HEK293 (cell line): ENCODE measurements around the gene ASPDH.

Experiments
- BCL11A ChIP-seq: fragments of 450-650 bp; formaldehyde crosslinking; IDR thresholded peaks from 2 replicates; pipeline ENCODE4 v1.5.1; 2016; ENCODE audit warnings: low read depth, missing biosample characterization, missing genetic modification characterization
- CTCF ChIP-seq: fragments of 450-650 bp; formaldehyde crosslinking; IDR thresholded peaks from 2 replicates; pipeline ENCODE4 v1.5.1; 2016; ENCODE audit warnings: missing biosample characterization, missing genetic modification characterization
- ELK4 ChIP-seq: IDR thresholded peaks from 2 replicates; pipeline ENCODE4 v1.6.1; 2011; ENCODE audit warnings: mild to moderate bottlenecking, low read depth, low read length, borderline replicate concordance
- HIC1 ChIP-seq: fragments of 450-650 bp; formaldehyde crosslinking; IDR thresholded peaks from 2 replicates; pipeline ENCODE4 v1.5.1; 2016; ENCODE audit warnings: missing biosample characterization, missing genetic modification characterization
- OSR2 ChIP-seq: fragments of 450-650 bp; formaldehyde crosslinking; IDR thresholded peaks from 2 replicates; pipeline ENCODE4 v1.5.1; 2016; ENCODE audit warnings: missing biosample characterization, missing genetic modification characterization
- PRDM2 ChIP-seq: fragments of 450-650 bp; formaldehyde crosslinking; IDR thresholded peaks from 2 replicates; pipeline ENCODE4 v1.5.1; 2016; ENCODE audit warnings: missing biosample characterization, missing genetic modification characterization, borderline replicate concordance
- ZBTB20 ChIP-seq: fragments of 450-650 bp; formaldehyde crosslinking; IDR thresholded peaks from 2 replicates; pipeline ENCODE4 v1.5.1; 2016; ENCODE audit warnings: missing biosample characterization, missing genetic modification characterization
- ZBTB49 ChIP-seq: fragments of 450-650 bp; formaldehyde crosslinking; IDR thresholded peaks from 2 replicates; pipeline ENCODE4 v1.5.1; 2016; ENCODE audit warnings: missing biosample characterization, missing genetic modification characterization, low read depth
- ZBTB8A ChIP-seq: fragments of 450-650 bp; formaldehyde crosslinking; IDR thresholded peaks from 2 replicates; pipeline ENCODE4 v1.5.1; 2016; ENCODE audit warnings: missing biosample characterization, missing genetic modification characterization
- ZNF146 ChIP-seq: fragments of 450-650 bp; formaldehyde crosslinking; IDR thresholded peaks from 2 replicates; pipeline ENCODE4 v1.5.1; 2016; ENCODE audit warnings: missing biosample characterization, missing genetic modification characterization
- ZNF341 ChIP-seq: fragments of 450-650 bp; formaldehyde crosslinking; IDR thresholded peaks from 2 replicates; pipeline ENCODE4; 2016; ENCODE audit warnings: low read depth, missing biosample characterization, missing genetic modification characterization
- ZNF513 ChIP-seq: fragments of 450-650 bp; IDR thresholded peaks from 2 replicates; pipeline ENCODE4 v1.5.1; 2018; ENCODE audit warnings: missing biosample characterization, missing genetic modification characterization
- ZNF549 ChIP-seq: fragments of 450-650 bp; IDR thresholded peaks from 2 replicates; pipeline ENCODE4 v1.5.1; 2018; ENCODE audit warnings: missing biosample characterization, missing genetic modification characterization, mild to moderate bottlenecking, inconsistent platforms, moderate library complexity
- ZNF639 ChIP-seq: fragments of 450-650 bp; formaldehyde crosslinking; IDR thresholded peaks from 2 replicates; pipeline ENCODE4 v1.5.1; 2016; ENCODE audit warnings: missing biosample characterization, missing genetic modification characterization

- no peak for TF ChIP-seq ZNF146 (tag by site-specific recombination)
- no peak for TF ChIP-seq ZNF639
- no peak for TF ChIP-seq ELK4
- no peak for TF ChIP-seq BCL11A
- TF ChIP-seq HIC1 (tag by site-specific recombination), result no peak
- no peak for TF ChIP-seq ZNF513 (tag by site-specific recombination)
- no peak for TF ChIP-seq OSR2 (tag by site-specific recombination)
- no peak for TF ChIP-seq ZNF549 (tag by site-specific recombination)
- TF ChIP-seq ZBTB20 (tag by site-specific recombination), result no peak
- TF ChIP-seq ZBTB49 (tag by site-specific recombination), result no peak
- no peak for TF ChIP-seq CTCF (tag by site-specific recombination)
- no peak for TF ChIP-seq PRDM2 (tag by site-specific recombination)
- TF ChIP-seq ZBTB8A (tag by site-specific recombination), result no peak
- TF ChIP-seq ZNF341 (tag by site-specific recombination), result no peak
Measured at GRCh38 chr19:50535672-50536187, 22.0 kb upstream of the ASPDH start.
